ENCODE results near the gene TMEM232. TPM values are rescaled to one million over a fixed set of nuclear protein-coding genes. Genes with fewer than 3 reads are reported as not detected.
"Not testable (repeated sequence)": the region's sequence is repeated elsewhere in the genome, so short reads cannot be mapped to it uniquely, and the experiment has no call there.

TMEM232 gene
- total RNA-seq, 1 experiment from 2014 or later: 1.3 TPM

GRCh38 chr5:110734101-110734500 is 7.6 kb upstream of the TMEM232 start:
- ChIA-PET CTCF (no interaction called here), POLR2A (no interaction called here)
- ATAC-seq (no peak), DNase-seq (ENCODE audit: low spot score) (no peak)
- H3K9me3 Mint-ChIP-seq: peaks cover 19% of the 10 kb centered on the region
- no peak for TF ChIP-seq MXD4 (CRISPR knock-in tag; IDR thresholded peaks at IDR 0.05; ENCODE audit: borderline replicate concordance)
- TF ChIP-seq ELF4 (CRISPR knock-in tag; IDR thresholded peaks at IDR 0.05; ENCODE audit: low read depth): no peak
- no peak for TF ChIP-seq ESRRA (CRISPR knock-in tag; IDR thresholded peaks at IDR 0.05; ENCODE audit: borderline replicate concordance)
- TF ChIP-seq FOXP4 (CRISPR knock-in tag; IDR thresholded peaks at IDR 0.05): no peak
- no peak for TF ChIP-seq PREB (CRISPR knock-in tag; IDR thresholded peaks at IDR 0.05; ENCODE audit: borderline replicate concordance)
- TF ChIP-seq ZNF671 (CRISPR knock-in tag; IDR thresholded peaks at IDR 0.05): no peak
- TF ChIP-seq TEAD1 (CRISPR knock-in tag; IDR thresholded peaks at IDR 0.05): no peak
- no peak for TF ChIP-seq FOXK1 (CRISPR knock-in tag; IDR thresholded peaks at IDR 0.05)
- no peak for TF ChIP-seq ZBTB21 (CRISPR knock-in tag; IDR thresholded peaks at IDR 0.05; ENCODE audit: borderline replicate concordance)
- no peak for TF ChIP-seq NR2C2 (CRISPR knock-in tag; IDR thresholded peaks at IDR 0.05)
- TF ChIP-seq ZNF121 (CRISPR knock-in tag; IDR thresholded peaks at IDR 0.05): no peak
- no peak for TF ChIP-seq ERG (CRISPR knock-in tag; IDR thresholded peaks at IDR 0.05)
- no peak for TF ChIP-seq ZNF219 (CRISPR knock-in tag; IDR thresholded peaks at IDR 0.05; ENCODE audit: borderline replicate concordance)
- no peaks in the 10 kb centered on the region for H3K36me3 Mint-ChIP-seq
- H3K4me1 Mint-ChIP-seq: no peaks in the 10 kb centered on the region
- peaks cover 14% of the 10 kb centered on the region for H3K27me3 Mint-ChIP-seq (ENCODE audit: low read depth)
- H3K4me3 Mint-ChIP-seq: no peak overlapping the region
- H3K27ac Mint-ChIP-seq: no peak overlapping the region

- H3K4me3 Mint-ChIP-seq; ATAC-seq; H3K27ac Mint-ChIP-seq; H3K4me1 Mint-ChIP-seq; H3K36me3 Mint-ChIP-seq; CTCF ChIA-PET; POLR2A ChIA-PET; DNase-seq (ENCODE audit: low spot score): not testable (repeated sequence)
- peaks cover 10% of the 10 kb centered on the region for H3K27me3 Mint-ChIP-seq (ENCODE audit: low read depth)
- peaks cover 19% of the 10 kb centered on the region for H3K9me3 Mint-ChIP-seq
Measured at GRCh38 chr5:110731499-110731898, 5.0 kb upstream of the TMEM232 start.

- H3K27ac Mint-ChIP-seq: peak overlapping the region; percentile 74; the same call in 1 of the 2 replicates
- H3K36me3 Mint-ChIP-seq: no peaks in the 10 kb centered on the region
- TF ChIP-seq ATF2 (CRISPR knock-in tag; IDR thresholded peaks at IDR 0.05; ENCODE audit: borderline replicate concordance, low read depth): no peak
- no peak for TF ChIP-seq E2F5 (CRISPR knock-in tag; IDR thresholded peaks at IDR 0.05)
- TF ChIP-seq KAT7 (CRISPR knock-in tag; IDR thresholded peaks at IDR 0.05; ENCODE audit: borderline replicate concordance): no peak
- no peak for TF ChIP-seq PREB (CRISPR knock-in tag; IDR thresholded peaks at IDR 0.05; ENCODE audit: borderline replicate concordance)
- TF ChIP-seq NR2C2 (CRISPR knock-in tag; IDR thresholded peaks at IDR 0.05): no peak
- TF ChIP-seq ATF1 (CRISPR knock-in tag; IDR thresholded peaks at IDR 0.05): no peak
- no peak for TF ChIP-seq ZNF396 (CRISPR knock-in tag; IDR thresholded peaks at IDR 0.05; ENCODE audit: borderline replicate concordance)
- no peak for TF ChIP-seq IRF2 (CRISPR knock-in tag; IDR thresholded peaks at IDR 0.05; ENCODE audit: borderline replicate concordance, low read depth)
- H3K4me3 Mint-ChIP-seq: peak overlapping the region; percentile 87
- H3K4me1 Mint-ChIP-seq: peaks cover 2% of the 10 kb centered on the region; the same call in 1 of the 2 replicates
- CTCF ChIA-PET: no interaction called here
- H3K27me3 Mint-ChIP-seq (ENCODE audit: low read depth): no peaks in the 10 kb centered on the region; the same call in 1 of the 2 replicates
- no peak for DNase-seq (ENCODE audit: low spot score)
- POLR2A ChIA-PET: no interaction called here
- peak; percentile 56 for ATAC-seq
- H3K9me3 Mint-ChIP-seq: peaks cover 10% of the 10 kb centered on the region
Measured at GRCh38 chr5:110727025-110727314, 499 bp upstream of the TMEM232 start.

All from WTC11 (cell line).